Stomach (tissue), 9 donors: ENCODE data around the gene QRFP. TPM values are rescaled to one million over a fixed set of nuclear protein-coding genes. Genes with fewer than 3 reads are reported as not detected.

Experiments used
- DNase-seq, 2 donors: peaks; one replicate each; pipeline versions ENCODE4 v3.0.0 to v3.0.0-alpha.2; 2013 to 2019
- H3K27ac ChIP-seq, 5 donors: fragments of 200-600 bp in 4 of 5; sonication (generic) in 4 of 5; one replicate each; pipeline ENCODE4 v1.5.1; 2013 to 2019; ENCODE audit warnings: mild to moderate bottlenecking in 1 of 5, moderate library complexity in 1 of 5
- H3K27me3 ChIP-seq, 3 donors: fragments of 200-600 bp; sonication (generic); one replicate each; pipeline ENCODE4 v1.5.1; 2017 to 2019; ENCODE audit warnings: mixed run types in 1 of 3
- H3K36me3 ChIP-seq, 4 donors: fragments of 200-600 bp; sonication (generic); 1 replicate in 3 of 4; 2 replicates in 1 of 4; pipeline ENCODE4 v1.5.1; 2016 to 2019
- H3K4me1 ChIP-seq, 4 donors: fragments of 200-600 bp; sonication (generic); one replicate each; pipeline ENCODE4 v1.5.1; 2016 to 2019
- H3K4me3 ChIP-seq, 4 donors: fragments of 200-600 bp; sonication (generic) in 3 of 4; one replicate each; pipeline ENCODE4 v1.5.1; 2016 to 2019; ENCODE audit warnings: mild to moderate bottlenecking in 1 of 4
- H3K9me3 ChIP-seq, 4 donors: fragments of 200-600 bp; sonication (generic); one replicate each; pipeline ENCODE4 v1.5.1; 2016 to 2019
- CTCF ChIP-seq, 7 experiments: fragments of 450-650 bp in 4 of 7; fragments of 200-600 bp in 3 of 7; sonication (generic) in 3 of 7; IDR thresholded peaks; one replicate each; pipeline ENCODE4 v1.5.1; 2016 to 2019; ENCODE audit warnings: antibody characterized with exemption in 7 of 7, control low read depth in 2 of 7, mild to moderate bottlenecking in 1 of 7
- EP300 ChIP-seq: sonication (generic); formaldehyde crosslinking; IDR thresholded peaks from one replicate; pipeline ENCODE4 v1.6.1; 2017; ENCODE audit warnings: antibody characterized with exemption
- POLR2A ChIP-seq, 4 donors: fragments of 450-650 bp; IDR thresholded peaks; one replicate each; pipeline ENCODE4 v1.6.1; 2016; ENCODE audit warnings: antibody characterized with exemption in 4 of 4, control low read depth in 2 of 4, mild to moderate bottlenecking in 1 of 4, moderate library complexity in 1 of 4
- POLR2AphosphoS5 ChIP-seq, 3 donors: sonication (generic); formaldehyde crosslinking; IDR thresholded peaks; one replicate each; pipeline ENCODE4 v1.6.1; 2016; ENCODE audit warnings: antibody characterized with exemption in 3 of 3
- WGBS, 5 donors: extraction: QIAGEN DNeasy Blood & Tissue Kit in 3 of 5; methylation state at CpG; one replicate each; pipeline versions ENCODE4 v1.1.5 to v1.1.7; 2013 to 2018; 5-methylcytosine and 5-hydroxymethylcytosine counted together
- intact Hi-C: fragments of 100-400 bp; cut with DNase I; formaldehyde crosslinking; loops from one replicate; pipeline ENCODE4 v1.15.1; 2023; ENCODE audit warnings: low total_unique reads
- polyA plus RNA-seq, 3 donors: library from polyadenylated mRNA; stranded (reverse); fragments of 200-250 nt; gene quantifications; one replicate each; pipeline ENCODE4 v1.2.3, GENCODE V29; 2013
- total RNA-seq, 5 donors: library from RNA; depleted of rRNA; stranded (reverse); fragments of >200 nt; gene quantifications; one replicate each; pipeline versions ENCODE4 v1.1.0 to v1.2.3, GENCODE V29; 2014 to 2016
- donor health status: healthy with polysubstance abuse.
- donor health status: Bipolar disorder and iron deficiency.
- donor health status: healthy.

QRFP gene
- total and polyA plus RNA-seq, 8 donors: not detected

- 83 to 91% (median 88%) methylated on average over 29 to 47 of the region's 47 CpGs for WGBS, 5 donors
- no peaks in the 10 kb centered on the region for H3K27me3 ChIP-seq
- DNase-seq: no peak
- H3K4me3 ChIP-seq: no peak overlapping the region
- H3K36me3 ChIP-seq: peaks cover 93 to 100% (median 100%) of the 10 kb centered on the region in 4 donors
- no peaks in the 10 kb centered on the region for H3K9me3 ChIP-seq
- intact Hi-C loops: no loop called here
- H3K4me1 ChIP-seq: peaks cover 0 to 37% (median 12%) of the 10 kb centered on the region in 4 donors
- TF ChIP-seq EP300 (no peak), POLR2AphosphoS5 (IDR thresholded peaks at IDR 0.05) (no peak), CTCF (IDR thresholded peaks at IDR 0.05) (no peak), POLR2A (IDR thresholded peaks at IDR 0.05) (no peak)
- H3K27ac ChIP-seq: peak overlapping the region in 1 of 5 donors; percentile 66
Measured at GRCh38 chr9:130884542-130885483, 11.8 kb downstream of the QRFP start.

- Histone ChIP-seq H3K4me3 (no peak overlapping the region), H3K4me1 (peaks cover 0 to 37% (median 12%) of the 10 kb centered on the region in 4 donors), H3K27ac (peak overlapping the region in 1 of 5 donors; percentile 66), H3K9me3 (no peaks in the 10 kb centered on the region), H3K36me3 (peaks cover 99 to 100% (median 100%) of the 10 kb centered on the region in 4 donors), H3K27me3 (no peaks in the 10 kb centered on the region)
- DNase-seq: no peak
- no peak for TF ChIP-seq POLR2A (IDR thresholded peaks at IDR 0.05)
- TF ChIP-seq EP300: no peak
- no peak for TF ChIP-seq CTCF (IDR thresholded peaks at IDR 0.05)
- no peak for TF ChIP-seq POLR2AphosphoS5 (IDR thresholded peaks at IDR 0.05)
- 86 to 93% (median 90%) methylated on average over 22 to 25 of the region's 25 CpGs for WGBS, 5 donors
- intact Hi-C loops: no loop called here
Measured at GRCh38 chr9:130884111-130884531, 12.5 kb downstream of the QRFP start.

- peaks cover 99 to 100% (median 100%) of the 10 kb centered on the region in 4 donors for H3K36me3 ChIP-seq
Measured at GRCh38 chr9:130883479-130883878, 13.1 kb downstream of the QRFP start.

More at GRCh38 chr9:130883479-130883878, 13.1 kb downstream of the QRFP start:
- TF ChIP-seq POLR2A (IDR thresholded peaks at IDR 0.05) (no peak), CTCF (IDR thresholded peaks at IDR 0.05) (no peak), POLR2AphosphoS5 (IDR thresholded peaks at IDR 0.05) (no peak), EP300 (no peak)
- WGBS, 5 donors: 78 to 92% (median 83%) methylated on average over 5 of the region's 5 CpGs
- Histone ChIP-seq H3K27ac (no peak overlapping the region), H3K4me1 (peaks cover 0 to 37% (median 12%) of the 10 kb centered on the region in 4 donors), H3K4me3 (no peak overlapping the region), H3K27me3 (no peaks in the 10 kb centered on the region), H3K9me3 (no peaks in the 10 kb centered on the region)
- DNase-seq: no peak
- intact Hi-C loops: no loop called here
